ENCODE results near the gene PEX11G.

- TF ChIP-seq CTCF (IDR thresholded peaks at IDR 0.05 in 8 of 11, conservative IDR thresholded peaks at IDR 0.05 in 3 of 11) (no peak), POLR2A (IDR thresholded peaks at IDR 0.05) (no peak)
Measured at GRCh38 chr19:7528192-7528519, 39.3 kb upstream of the PEX11G start.

Measured in spleen (tissue), 7 donors.